ENCODE data around the gene SH3BP4.
"Not testable (repeated sequence)": the region's sequence is repeated elsewhere in the genome, so short reads cannot be mapped to it uniquely, and the experiment has no call there.

SH3BP4 gene

GRCh38 chr2:235017441-235017840 is 65.6 kb downstream of the SH3BP4 start:
- no peak for DNase-seq (ENCODE audit: low read depth)

GRCh38 chr2:235018838-235019237 is 67.0 kb downstream of the SH3BP4 start:
- DNase-seq (ENCODE audit: low read depth), result no peak

- DNase-seq (ENCODE audit: low read depth), result not testable (repeated sequence)
Measured at GRCh38 chr2:235020141-235020540, 68.3 kb downstream of the SH3BP4 start.

- peak; percentile 87 for DNase-seq (ENCODE audit: low read depth)
Measured at GRCh38 chr2:235021752-235022151, 69.9 kb downstream of the SH3BP4 start.

DNA sequence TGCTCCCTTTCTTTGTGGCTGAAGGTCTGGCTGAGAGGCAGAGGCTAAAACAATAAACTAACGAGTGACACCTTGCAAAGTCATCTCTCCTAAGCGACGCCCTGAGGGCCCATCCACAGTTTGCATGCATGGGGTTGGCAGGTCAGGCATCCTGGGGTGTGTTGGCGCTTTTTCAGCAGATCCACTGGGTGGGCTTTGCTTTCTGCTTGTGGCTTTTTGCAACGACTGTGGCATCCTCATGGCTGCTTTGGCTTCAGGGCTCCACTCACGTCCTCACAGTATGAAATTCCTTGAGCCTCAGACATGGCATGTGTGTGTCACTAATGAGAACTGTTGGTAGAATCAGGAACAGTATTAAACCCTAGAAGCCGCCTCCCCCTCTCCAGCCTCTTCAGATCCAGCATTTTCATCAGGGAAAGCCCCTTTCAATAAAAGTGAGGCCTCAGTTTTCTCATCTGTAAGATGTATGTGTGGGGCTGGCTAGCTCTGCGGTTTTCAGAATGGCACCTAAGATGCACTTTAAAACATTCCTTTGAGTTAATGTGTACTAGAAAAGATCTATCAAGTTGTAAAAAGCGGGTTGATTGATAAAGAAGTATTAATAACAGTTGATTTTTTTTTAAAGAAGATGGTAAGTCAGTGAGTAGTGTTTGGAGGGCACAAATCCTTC is 72.5 kb downstream of the SH3BP4 start:
- DNase-seq (ENCODE audit: low read depth), result no peak

DNA sequence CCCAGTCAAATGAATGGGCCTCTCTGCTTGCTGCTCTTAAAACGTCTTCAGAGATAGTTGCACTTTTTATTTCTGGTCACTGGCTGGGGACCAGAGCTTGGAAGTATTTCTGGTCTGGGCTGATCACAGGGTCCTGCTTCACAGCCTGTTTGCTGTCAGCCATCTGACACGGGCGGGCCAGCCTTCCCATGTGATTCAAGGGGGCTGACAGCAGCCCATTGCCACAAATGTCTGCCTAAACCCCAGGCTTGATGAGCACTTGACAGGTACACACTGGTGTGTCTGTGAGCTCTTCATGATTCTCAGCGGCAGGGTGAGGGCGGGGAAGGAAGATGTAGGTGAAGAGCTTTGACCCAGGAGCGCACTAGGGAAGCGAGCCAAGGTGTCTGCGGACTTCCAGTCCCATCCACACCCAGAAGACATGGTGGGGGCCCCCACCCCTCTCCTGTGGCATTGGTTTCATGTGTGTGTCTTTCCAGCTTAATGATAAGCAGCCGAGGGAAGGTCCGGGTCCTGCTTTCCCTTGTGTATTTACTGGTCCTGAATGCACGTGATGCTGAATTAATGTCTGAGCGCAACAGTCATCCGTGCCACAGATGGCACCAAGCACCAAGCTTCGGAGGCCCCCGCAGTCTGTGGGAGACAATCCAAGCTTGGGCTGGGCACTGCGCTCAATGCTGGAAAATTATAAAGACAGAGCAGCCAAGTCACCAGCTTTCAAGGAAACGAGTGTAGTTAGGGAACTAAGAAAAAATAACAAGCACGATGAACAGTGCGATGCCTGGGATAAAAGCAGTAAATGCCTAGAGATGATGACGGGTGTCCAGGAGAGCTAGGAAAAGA is 73.3 kb downstream of the SH3BP4 start:
- no peak for DNase-seq (ENCODE audit: low read depth)

DNA sequence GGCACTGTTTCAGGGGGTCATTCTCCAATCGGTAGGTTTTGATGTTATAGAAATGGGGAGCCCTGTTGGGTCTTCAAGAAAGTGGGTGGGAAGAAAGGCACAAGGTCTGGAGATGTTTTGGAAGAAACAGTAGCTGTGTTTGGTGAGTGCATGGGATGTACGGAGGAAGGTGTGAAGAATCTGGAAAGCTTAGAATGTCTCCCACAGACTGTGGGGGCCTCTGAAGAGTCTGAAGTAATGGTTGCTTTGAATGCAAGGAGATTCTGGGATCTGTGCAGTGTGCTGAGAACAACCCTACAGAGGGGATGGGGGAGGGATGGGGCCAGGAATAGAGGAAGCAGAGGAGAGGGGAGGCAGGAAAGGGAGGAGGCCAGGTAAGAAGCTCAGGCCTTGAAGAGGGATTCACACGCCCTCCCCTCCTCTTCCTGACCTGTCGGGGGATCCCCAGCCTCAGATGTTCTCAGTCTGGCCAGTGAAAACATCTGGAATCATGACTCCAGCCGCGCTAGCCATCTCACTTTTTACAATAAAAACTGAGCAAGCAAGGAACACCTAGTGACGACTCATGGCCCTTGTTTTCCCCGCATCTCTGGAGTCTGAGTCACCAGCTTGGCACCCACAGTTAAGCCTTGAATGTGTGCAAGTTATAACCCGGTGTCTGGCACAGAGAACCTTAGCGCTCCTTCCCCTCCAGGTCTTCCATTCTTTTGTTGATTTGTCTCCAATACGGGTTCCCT is 74.2 kb downstream of the SH3BP4 start:
- peak; percentile 92 for DNase-seq (ENCODE audit: low read depth)

GRCh38 chr2:235026649-235027557 is 75.1 kb downstream of the SH3BP4 start:
- DNase-seq (ENCODE audit: low read depth), result peak; percentile 44

GRCh38 chr2:235027558-235028214 is 75.9 kb downstream of the SH3BP4 start:
- peak; percentile 85 for DNase-seq (ENCODE audit: low read depth)

DNA sequence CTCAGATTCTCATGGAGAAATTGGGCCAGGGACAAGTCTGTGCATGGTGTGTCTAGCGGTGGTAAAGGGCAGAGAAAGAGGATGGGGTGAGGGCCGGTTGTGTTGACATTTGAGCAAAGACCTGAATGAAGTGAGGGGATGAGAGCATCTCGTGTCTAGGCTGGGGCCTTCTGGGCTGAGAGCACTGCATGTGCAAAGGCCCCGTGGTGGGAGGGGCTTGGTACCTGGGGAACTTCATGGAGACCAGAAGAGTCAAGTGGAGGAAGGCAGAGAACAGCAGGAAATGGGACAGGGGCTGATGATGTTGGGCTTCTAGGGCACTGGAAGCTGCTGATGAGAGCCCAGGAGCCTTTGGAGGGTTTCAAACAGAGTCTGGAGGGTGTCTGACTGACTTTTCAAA is 76.8 kb downstream of the SH3BP4 start:
- DNase-seq (ENCODE audit: low read depth), result no peak

DNA sequence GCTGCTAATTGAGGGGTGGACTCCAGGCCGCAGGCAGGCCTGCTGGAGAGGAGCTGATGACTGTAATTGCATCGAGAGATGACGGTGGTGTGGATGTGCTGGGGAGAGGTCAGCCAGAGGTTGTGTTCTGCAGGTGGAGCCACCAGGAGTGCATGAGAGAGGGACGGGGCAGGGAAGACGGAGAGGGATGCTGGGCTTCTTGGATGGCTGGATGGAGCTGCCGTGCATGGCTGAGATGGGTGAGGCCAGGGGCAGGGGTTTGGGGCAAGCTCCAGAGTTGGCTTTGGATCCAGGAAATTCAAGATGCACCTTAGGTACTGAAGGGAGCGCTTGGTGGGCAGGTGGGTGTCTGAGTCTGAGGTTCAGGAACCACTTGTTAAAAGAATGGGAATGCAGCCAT is 77.2 kb downstream of the SH3BP4 start:
- DNase-seq (ENCODE audit: low read depth), result no peak

- DNase-seq (ENCODE audit: low read depth), result no peak
Measured at GRCh38 chr2:235030126-235030525, 78.3 kb downstream of the SH3BP4 start.

- no peak for DNase-seq (ENCODE audit: low read depth)
Measured at GRCh38 chr2:235030936-235031335, 79.1 kb downstream of the SH3BP4 start.

DNA sequence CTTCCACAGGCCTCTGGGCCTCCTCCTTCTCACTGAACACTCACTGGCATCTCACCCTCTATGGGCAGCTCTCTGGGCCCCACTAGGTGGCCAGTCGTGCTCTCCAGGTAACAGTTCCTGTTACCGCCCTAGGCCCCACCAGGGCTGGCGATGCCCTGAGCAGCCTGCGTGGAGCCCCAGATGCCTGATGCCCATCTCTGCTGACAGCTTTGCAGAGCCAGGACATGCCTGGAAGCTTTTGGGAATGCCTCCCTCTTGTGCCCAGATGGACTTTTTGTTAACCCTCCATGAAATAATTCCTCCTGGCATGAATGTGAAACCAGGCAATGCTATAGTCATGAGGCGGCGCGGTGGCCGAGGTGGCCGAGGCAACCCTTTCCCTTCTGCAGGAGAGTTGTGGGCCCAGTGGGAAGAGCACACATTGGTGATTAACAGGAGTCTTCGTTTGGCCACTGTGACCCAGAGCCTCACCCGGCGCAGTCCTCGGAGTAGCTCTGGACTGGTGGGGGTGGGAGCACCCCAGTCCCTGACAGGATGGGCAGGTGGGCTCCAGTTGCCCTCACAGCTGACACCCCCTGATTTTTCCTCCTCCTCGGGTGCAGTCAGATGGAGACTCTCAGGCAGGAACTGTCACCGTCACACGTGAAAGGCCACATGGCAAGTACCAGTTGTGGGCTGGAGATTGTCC is 80.0 kb downstream of the SH3BP4 start:
- no peak for DNase-seq (ENCODE audit: low read depth)

DNA sequence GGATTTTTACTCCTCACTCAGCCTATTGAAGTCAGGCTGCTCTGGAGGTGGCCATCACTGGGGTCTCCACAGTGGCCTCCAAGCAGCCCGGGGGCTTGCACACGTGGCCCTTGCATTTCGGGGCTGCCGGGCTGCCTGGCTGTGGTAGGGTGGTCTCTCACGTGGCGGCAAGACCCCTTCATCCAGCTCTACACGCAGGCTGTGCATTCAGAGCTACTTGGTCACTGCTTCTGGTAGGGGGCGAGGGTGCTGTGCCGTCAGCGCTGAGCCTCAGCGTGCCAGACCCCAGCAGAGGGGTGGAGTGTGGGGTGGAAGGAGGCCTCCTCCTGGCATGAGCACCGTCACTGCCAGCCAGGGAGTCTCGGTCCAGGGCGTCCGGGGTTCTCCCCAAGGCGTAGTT is 80.6 kb downstream of the SH3BP4 start:
- DNase-seq (ENCODE audit: low read depth), result no peak

DNA sequence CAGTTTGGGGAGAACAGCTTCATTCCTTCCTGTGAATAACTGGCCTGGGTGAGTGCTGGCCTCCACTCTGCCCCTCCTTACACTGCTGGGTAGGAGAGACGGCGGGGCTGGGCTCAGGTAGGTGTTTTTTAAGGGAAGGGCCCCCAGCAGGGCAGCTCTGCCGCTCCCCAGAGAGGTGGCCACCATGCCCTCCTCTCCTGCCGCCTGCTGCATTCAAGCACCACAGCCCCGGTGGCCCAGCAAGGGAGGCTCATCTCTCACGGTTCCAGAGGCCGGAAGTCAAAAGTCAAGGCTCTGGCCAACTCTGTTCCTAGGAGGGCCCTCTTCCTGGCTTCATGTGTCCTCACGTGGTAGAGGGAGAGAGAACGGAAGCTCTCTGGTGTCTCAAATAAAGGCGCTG is 81.1 kb downstream of the SH3BP4 start:
- no peak for DNase-seq (ENCODE audit: low read depth)

- DNase-seq (ENCODE audit: low read depth), result no peak
Measured at GRCh38 chr2:235034265-235035118, 82.7 kb downstream of the SH3BP4 start.

- no peak for DNase-seq (ENCODE audit: low read depth)
Measured at GRCh38 chr2:235037604-235038166, 85.9 kb downstream of the SH3BP4 start.

GRCh38 chr2:235041221-235041917 is 89.6 kb downstream of the SH3BP4 start:
- DNase-seq (ENCODE audit: low read depth), result no peak
